Measurements from ENCODE around the gene RBM20. TPM values are rescaled to one million over a fixed set of nuclear protein-coding genes. Genes with fewer than 3 reads are reported as not detected.

The RBM20 gene
- total and polyA plus RNA-seq, 2 of the 13 experiments (the other 11 are each of a cell fraction or from before 2014, with no cell fraction given), result 0.02 to 0.22 TPM

DNA sequence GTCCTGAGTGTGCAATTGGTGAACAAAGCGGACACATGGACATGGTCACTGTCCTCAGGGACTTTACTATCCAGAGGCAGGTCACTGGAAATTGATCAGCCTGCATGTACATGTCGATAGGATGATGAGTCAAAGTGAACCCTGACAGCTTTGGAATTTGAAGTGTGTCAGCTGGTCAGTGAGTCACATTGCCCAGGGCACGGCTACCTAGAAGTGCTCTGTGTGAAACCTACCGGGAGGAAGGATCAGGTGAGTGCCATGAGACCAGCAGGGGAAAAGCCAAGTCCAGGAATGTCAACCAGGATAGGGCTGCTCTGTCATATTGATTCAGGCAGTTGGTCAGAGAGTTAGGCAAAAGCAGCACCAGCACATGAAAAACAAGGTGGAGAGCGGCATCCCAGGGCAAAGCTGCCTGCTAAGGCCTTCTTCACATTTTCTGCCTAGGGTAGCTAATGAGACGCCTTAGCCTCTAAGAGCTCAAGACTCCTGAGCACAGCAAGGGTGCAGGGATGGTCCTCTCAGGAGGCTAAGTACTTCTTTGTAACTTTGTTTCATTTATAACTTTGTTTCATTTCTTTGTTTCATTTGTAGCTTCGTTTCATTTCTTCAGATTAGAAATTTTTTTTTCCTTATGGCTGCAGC is 208.2 kb downstream of the RBM20 start:
- intact Hi-C loops (cut with micrococcal nuclease; ENCODE audit: unreplicated experiment), result no loop called here
- TF ChIP-seq NBN (conservative IDR thresholded peaks at IDR 0.05) (no peak), FOXC1 (CRISPR knock-in tag; IDR thresholded peaks at IDR 0.05; ENCODE audit: borderline replicate concordance) (no peak), ZNF263 (CRISPR knock-in tag; IDR thresholded peaks at IDR 0.05) (peak; percentile 55; the same call in 1 of the 2 replicates), ZNF839 (CRISPR knock-in tag; IDR thresholded peaks at IDR 0.05; ENCODE audit: borderline replicate concordance) (no peak), TBL1XR1 (IDR thresholded peaks at IDR 0.05; ENCODE audit: borderline replicate concordance, low read length, partially characterized antibody) (no peak), SIX1 (CRISPR knock-in tag; IDR thresholded peaks at IDR 0.05; ENCODE audit: borderline replicate concordance) (no peak), ZNF329 (CRISPR knock-in tag; IDR thresholded peaks at IDR 0.05; ENCODE audit: low read depth) (no peak), FOXP1 (IDR thresholded peaks at IDR 0.05) (no peak), FOXP1 (CRISPR knock-in tag; IDR thresholded peaks at IDR 0.05) (0 out of 2 replicates have a peak, but pooled peaks have one; percentile 18), POLR2A (IDR thresholded peaks at IDR 0.05; ENCODE audit: insufficient read depth in 1 of 2, low read depth in 2 of 2, low read length in 2 of 2) (no peak), MXD4 (CRISPR knock-in tag; IDR thresholded peaks at IDR 0.05) (peak; percentile 67; the same call in 1 of the 2 replicates)
- TF ChIP-seq, protein P1, sequence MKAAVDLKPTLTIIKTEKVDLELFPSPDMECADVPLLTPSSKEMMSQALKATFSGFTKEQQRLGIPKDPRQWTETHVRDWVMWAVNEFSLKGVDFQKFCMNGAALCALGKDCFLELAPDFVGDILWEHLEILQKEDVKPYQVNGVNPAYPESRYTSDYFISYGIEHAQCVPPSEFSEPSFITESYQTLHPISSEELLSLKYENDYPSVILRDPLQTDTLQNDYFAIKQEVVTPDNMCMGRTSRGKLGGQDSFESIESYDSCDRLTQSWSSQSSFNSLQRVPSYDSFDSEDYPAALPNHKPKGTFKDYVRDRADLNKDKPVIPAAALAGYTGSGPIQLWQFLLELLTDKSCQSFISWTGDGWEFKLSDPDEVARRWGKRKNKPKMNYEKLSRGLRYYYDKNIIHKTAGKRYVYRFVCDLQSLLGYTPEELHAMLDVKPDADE (CRISPR knock-in tag; IDR thresholded peaks at IDR 0.05), result no peak
- TF ChIP-seq, protein P2, sequence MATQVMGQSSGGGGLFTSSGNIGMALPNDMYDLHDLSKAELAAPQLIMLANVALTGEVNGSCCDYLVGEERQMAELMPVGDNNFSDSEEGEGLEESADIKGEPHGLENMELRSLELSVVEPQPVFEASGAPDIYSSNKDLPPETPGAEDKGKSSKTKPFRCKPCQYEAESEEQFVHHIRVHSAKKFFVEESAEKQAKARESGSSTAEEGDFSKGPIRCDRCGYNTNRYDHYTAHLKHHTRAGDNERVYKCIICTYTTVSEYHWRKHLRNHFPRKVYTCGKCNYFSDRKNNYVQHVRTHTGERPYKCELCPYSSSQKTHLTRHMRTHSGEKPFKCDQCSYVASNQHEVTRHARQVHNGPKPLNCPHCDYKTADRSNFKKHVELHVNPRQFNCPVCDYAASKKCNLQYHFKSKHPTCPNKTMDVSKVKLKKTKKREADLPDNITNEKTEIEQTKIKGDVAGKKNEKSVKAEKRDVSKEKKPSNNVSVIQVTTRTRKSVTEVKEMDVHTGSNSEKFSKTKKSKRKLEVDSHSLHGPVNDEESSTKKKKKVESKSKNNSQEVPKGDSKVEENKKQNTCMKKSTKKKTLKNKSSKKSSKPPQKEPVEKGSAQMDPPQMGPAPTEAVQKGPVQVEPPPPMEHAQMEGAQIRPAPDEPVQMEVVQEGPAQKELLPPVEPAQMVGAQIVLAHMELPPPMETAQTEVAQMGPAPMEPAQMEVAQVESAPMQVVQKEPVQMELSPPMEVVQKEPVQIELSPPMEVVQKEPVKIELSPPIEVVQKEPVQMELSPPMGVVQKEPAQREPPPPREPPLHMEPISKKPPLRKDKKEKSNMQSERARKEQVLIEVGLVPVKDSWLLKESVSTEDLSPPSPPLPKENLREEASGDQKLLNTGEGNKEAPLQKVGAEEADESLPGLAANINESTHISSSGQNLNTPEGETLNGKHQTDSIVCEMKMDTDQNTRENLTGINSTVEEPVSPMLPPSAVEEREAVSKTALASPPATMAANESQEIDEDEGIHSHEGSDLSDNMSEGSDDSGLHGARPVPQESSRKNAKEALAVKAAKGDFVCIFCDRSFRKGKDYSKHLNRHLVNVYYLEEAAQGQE (IDR thresholded peaks at IDR 0.05; ENCODE audit: borderline replicate concordance in 1 of 2, low read depth in 1 of 2, low read length in 2 of 2), result no peak; a peak in 1 of 4 replicates
- TF ChIP-seq, protein P3, sequence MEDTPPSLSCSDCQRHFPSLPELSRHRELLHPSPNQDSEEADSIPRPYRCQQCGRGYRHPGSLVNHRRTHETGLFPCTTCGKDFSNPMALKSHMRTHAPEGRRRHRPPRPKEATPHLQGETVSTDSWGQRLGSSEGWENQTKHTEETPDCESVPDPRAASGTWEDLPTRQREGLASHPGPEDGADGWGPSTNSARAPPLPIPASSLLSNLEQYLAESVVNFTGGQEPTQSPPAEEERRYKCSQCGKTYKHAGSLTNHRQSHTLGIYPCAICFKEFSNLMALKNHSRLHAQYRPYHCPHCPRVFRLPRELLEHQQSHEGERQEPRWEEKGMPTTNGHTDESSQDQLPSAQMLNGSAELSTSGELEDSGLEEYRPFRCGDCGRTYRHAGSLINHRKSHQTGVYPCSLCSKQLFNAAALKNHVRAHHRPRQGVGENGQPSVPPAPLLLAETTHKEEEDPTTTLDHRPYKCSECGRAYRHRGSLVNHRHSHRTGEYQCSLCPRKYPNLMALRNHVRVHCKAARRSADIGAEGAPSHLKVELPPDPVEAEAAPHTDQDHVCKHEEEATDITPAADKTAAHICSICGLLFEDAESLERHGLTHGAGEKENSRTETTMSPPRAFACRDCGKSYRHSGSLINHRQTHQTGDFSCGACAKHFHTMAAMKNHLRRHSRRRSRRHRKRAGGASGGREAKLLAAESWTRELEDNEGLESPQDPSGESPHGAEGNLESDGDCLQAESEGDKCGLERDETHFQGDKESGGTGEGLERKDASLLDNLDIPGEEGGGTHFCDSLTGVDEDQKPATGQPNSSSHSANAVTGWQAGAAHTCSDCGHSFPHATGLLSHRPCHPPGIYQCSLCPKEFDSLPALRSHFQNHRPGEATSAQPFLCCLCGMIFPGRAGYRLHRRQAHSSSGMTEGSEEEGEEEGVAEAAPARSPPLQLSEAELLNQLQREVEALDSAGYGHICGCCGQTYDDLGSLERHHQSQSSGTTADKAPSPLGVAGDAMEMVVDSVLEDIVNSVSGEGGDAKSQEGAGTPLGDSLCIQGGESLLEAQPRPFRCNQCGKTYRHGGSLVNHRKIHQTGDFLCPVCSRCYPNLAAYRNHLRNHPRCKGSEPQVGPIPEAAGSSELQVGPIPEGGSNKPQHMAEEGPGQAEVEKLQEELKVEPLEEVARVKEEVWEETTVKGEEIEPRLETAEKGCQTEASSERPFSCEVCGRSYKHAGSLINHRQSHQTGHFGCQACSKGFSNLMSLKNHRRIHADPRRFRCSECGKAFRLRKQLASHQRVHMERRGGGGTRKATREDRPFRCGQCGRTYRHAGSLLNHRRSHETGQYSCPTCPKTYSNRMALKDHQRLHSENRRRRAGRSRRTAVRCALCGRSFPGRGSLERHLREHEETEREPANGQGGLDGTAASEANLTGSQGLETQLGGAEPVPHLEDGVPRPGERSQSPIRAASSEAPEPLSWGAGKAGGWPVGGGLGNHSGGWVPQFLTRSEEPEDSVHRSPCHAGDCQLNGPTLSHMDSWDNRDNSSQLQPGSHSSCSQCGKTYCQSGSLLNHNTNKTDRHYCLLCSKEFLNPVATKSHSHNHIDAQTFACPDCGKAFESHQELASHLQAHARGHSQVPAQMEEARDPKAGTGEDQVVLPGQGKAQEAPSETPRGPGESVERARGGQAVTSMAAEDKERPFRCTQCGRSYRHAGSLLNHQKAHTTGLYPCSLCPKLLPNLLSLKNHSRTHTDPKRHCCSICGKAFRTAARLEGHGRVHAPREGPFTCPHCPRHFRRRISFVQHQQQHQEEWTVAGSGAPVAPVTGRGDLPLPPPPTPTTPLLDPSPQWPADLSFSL (CRISPR knock-in tag; IDR thresholded peaks at IDR 0.05), result no peak

More for the DNA sequence above, 208.2 kb downstream of the RBM20 start:
- Histone ChIP-seq H2AFZ (ENCODE audit: low read length) (no peak overlapping the region), H3K9ac (ENCODE audit: insufficient read depth, low read depth, low read length) (no peak overlapping the region), H3K4me3 (replicated peaks in 1 of 3; ENCODE audit: insufficient read depth in 1 of 3, low read depth in 2 of 3, low read length in 3 of 3) (no peak overlapping the region), H3K36me3 (replicated peaks in 1 of 2; ENCODE audit: control insufficient read depth in 1 of 2, insufficient read depth in 2 of 2, low read length in 2 of 2) (no peaks in the 10 kb centered on the region), H3K79me2 (ENCODE audit: insufficient read depth, low read length) (no peaks in the 10 kb centered on the region), H4K20me1 (ENCODE audit: insufficient read depth, low read length) (no peaks in the 10 kb centered on the region), H3K27ac (ENCODE audit: extremely low read length, insufficient read depth, low read length) (no peak overlapping the region), H3K9me3 (ENCODE audit: low read length) (no peaks in the 10 kb centered on the region), H3K4me2 (ENCODE audit: low read depth, low read length) (peak overlapping the region; percentile 19; the same call in 1 of the 2 replicates), H3K4me1 (ENCODE audit: insufficient read depth, low read length) (peaks cover 40% of the 10 kb centered on the region), H3K27me3 (ENCODE audit: control insufficient read depth in 1 of 2, insufficient read depth in 2 of 2, low read length in 2 of 2) (no peaks in the 10 kb centered on the region; a peak in 1 of 5 replicates)
- DNase-seq (ENCODE audit: low spot score), result peak; percentile 59
- in situ Hi-C loops (cut with HindIII; ENCODE audit: extremely low pct_ligation_motif_present, low pct_unique_long_range_greater_than_20kb), result no loop called here
- POLR2A ChIA-PET, result interaction anchor here (0.6 to 1.6 kb wide), 4 partner anchors 15 to 21 kb away, joined by 3 to 4 read pairs (median 4); partner anchors contain the start of gene PDCD4
- BruUV-seq (replicated peaks), result no TSS peak
- no peak for FAIRE-seq
- 17% methylated on average over 7 of the region's 7 CpGs for WGBS (ENCODE audit: low lambda C conversion rate)
- ATAC-seq, result peak; percentile 98
- CTCF ChIA-PET (ENCODE audit: low intra/inter-chr PET ratio, low total read pairs), result no interaction called here
